ENCODE data around the gene KAT6B.

DNA sequence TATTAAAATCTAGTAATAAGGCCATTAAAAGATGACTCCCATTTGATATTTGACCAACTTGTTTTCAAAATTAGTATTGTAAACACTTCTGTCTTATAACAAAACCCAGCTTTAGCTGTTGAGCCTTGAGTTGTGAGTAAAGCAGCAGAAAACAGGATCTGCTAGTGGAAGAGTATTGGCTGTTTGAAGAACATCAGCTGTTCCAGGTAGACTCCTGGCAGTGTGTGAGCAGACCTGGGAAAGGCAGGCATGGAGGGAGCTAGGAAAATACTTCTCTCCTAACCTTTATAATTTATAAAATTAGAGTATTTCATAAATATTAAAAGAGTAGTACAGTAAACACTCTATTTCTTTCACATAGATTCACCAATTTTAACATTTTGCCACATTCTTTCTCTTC, 29.0 kb downstream of the KAT6B start:
- TF ChIP-seq, protein P1, sequence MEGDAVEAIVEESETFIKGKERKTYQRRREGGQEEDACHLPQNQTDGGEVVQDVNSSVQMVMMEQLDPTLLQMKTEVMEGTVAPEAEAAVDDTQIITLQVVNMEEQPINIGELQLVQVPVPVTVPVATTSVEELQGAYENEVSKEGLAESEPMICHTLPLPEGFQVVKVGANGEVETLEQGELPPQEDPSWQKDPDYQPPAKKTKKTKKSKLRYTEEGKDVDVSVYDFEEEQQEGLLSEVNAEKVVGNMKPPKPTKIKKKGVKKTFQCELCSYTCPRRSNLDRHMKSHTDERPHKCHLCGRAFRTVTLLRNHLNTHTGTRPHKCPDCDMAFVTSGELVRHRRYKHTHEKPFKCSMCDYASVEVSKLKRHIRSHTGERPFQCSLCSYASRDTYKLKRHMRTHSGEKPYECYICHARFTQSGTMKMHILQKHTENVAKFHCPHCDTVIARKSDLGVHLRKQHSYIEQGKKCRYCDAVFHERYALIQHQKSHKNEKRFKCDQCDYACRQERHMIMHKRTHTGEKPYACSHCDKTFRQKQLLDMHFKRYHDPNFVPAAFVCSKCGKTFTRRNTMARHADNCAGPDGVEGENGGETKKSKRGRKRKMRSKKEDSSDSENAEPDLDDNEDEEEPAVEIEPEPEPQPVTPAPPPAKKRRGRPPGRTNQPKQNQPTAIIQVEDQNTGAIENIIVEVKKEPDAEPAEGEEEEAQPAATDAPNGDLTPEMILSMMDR (IDR thresholded peaks at IDR 0.05; ENCODE audit: poor library complexity): no peak
- TF ChIP-seq EZH2 (IDR thresholded peaks at IDR 0.05; ENCODE audit: borderline replicate concordance) (no peak), EZH2phosphoT487 (IDR thresholded peaks at IDR 0.05; ENCODE audit: low read depth, severe bottlenecking, unreplicated experiment) (no peak)

Measured in hepatocyte (in vitro differentiated cells).